Esophagus muscularis mucosa (tissue), 4 donors: ENCODE data around the gene PRSS38.

Experiments
- EP300 ChIP-seq: sonication (generic); formaldehyde crosslinking; IDR thresholded peaks from one replicate; pipeline ENCODE4 v1.6.1; 2017; ENCODE audit warnings: antibody characterized with exemption
- POLR2A ChIP-seq: fragments of 450-650 bp; IDR thresholded peaks from one replicate; pipeline ENCODE4 v1.6.1; 2017; ENCODE audit warnings: antibody characterized with exemption, moderate library complexity, mild to moderate bottlenecking, low read depth
- POLR2AphosphoS5 ChIP-seq, 2 donors: sonication (generic); formaldehyde crosslinking; IDR thresholded peaks; one replicate each; pipeline ENCODE4 v1.6.1; 2017; ENCODE audit warnings: antibody characterized with exemption in 2 of 2
- TF ChIP-seq, protein P1 (sequence below), 3 experiments: fragments of 200-600 bp in 2 of 3; fragments of 450-650 bp in 1 of 3; sonication (generic) in 2 of 3; IDR thresholded peaks; one replicate each; pipeline ENCODE4 v1.5.1; 2017 to 2019; ENCODE audit warnings: antibody characterized with exemption in 3 of 3, mild to moderate bottlenecking in 2 of 3, moderate library complexity in 1 of 3

DNA sequence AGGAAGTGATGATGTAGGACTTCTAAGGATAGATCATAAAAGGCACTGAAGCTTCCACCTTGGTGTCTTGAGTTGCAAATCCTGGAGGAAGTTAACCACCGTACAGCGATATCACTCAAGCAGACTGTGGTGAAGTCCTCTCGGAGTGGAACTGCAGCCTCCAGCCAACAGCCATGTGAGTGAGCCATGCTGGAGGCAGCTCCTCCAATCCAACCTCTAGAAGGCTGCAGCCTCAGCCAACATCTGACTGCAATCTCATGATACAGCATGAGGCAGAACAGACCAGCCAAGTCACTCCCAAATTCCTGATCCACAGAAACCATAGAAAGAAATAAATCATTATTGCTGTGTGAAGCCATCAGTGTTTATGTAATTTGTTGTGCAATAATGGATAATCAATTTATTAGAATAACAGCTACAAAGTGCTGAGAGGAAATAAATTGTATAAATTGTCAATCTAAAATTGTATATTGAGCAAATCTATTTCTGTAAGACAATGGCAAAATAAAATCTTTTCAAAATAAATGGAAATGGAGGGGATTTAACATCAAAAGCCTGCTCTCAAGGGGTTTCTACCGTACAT is 65.0 kb downstream of the PRSS38 start:
- TF ChIP-seq, protein P1, sequence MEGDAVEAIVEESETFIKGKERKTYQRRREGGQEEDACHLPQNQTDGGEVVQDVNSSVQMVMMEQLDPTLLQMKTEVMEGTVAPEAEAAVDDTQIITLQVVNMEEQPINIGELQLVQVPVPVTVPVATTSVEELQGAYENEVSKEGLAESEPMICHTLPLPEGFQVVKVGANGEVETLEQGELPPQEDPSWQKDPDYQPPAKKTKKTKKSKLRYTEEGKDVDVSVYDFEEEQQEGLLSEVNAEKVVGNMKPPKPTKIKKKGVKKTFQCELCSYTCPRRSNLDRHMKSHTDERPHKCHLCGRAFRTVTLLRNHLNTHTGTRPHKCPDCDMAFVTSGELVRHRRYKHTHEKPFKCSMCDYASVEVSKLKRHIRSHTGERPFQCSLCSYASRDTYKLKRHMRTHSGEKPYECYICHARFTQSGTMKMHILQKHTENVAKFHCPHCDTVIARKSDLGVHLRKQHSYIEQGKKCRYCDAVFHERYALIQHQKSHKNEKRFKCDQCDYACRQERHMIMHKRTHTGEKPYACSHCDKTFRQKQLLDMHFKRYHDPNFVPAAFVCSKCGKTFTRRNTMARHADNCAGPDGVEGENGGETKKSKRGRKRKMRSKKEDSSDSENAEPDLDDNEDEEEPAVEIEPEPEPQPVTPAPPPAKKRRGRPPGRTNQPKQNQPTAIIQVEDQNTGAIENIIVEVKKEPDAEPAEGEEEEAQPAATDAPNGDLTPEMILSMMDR (IDR thresholded peaks at IDR 0.05), result no peak
- no peak for TF ChIP-seq POLR2A
- no peak for TF ChIP-seq EP300
- TF ChIP-seq POLR2AphosphoS5 (IDR thresholded peaks at IDR 0.05), result no peak
